Spleen (tissue), 11 donors: ENCODE data around the gene FAM9B. TPM values are rescaled to one million over a fixed set of nuclear protein-coding genes. Genes with fewer than 3 reads are reported as not detected.

ENCODE experiments used
- DNase-seq: peaks from one replicate; pipeline ENCODE4 v3.0.0-alpha.2; 2020
- H3K27ac ChIP-seq, 8 donors: fragments of 200-600 bp; sonication (generic) in 7 of 8; 1 replicate in 4 of 8; 2 replicates in 4 of 8; pipeline versions ENCODE4 v1.5.0 to v1.8.0; 2016 to 2021; ENCODE audit warnings: inconsistent platforms in 4 of 8, mild to moderate bottlenecking in 4 of 8, moderate library complexity in 1 of 8
- H3K27me3 ChIP-seq, 7 donors: fragments of 200-600 bp; sonication (generic) in 6 of 7; replicated peaks in 1 of 7; 1 replicate in 4 of 7; 2 replicates in 3 of 7; pipeline versions ENCODE4 v1.5.0 to v1.8.0; 2016 to 2021; ENCODE audit warnings: inconsistent platforms in 3 of 7, mild to moderate bottlenecking in 1 of 7
- H3K36me3 ChIP-seq, 6 donors: fragments of 200-600 bp; sonication (generic) in 5 of 6; 1 replicate in 4 of 6; 2 replicates in 2 of 6; pipeline versions ENCODE4 v1.5.0 to v1.8.0; 2016 to 2021; ENCODE audit warnings: inconsistent platforms in 2 of 6
- H3K4me1 ChIP-seq, 6 donors: fragments of 200-600 bp; sonication (generic) in 5 of 6; 1 replicate in 3 of 6; 2 replicates in 3 of 6; pipeline versions ENCODE4 v1.5.0 to v1.8.0; 2016 to 2021; ENCODE audit warnings: inconsistent platforms in 3 of 6
- H3K4me3 ChIP-seq, 8 donors: fragments of 200-600 bp; sonication (generic) in 7 of 8; 1 replicate in 4 of 8; 2 replicates in 4 of 8; pipeline versions ENCODE4 v1.5.0 to v1.8.0; 2016 to 2021; ENCODE audit warnings: inconsistent platforms in 4 of 8, mild to moderate bottlenecking in 4 of 8, moderate library complexity in 2 of 8
- H3K9me3 ChIP-seq, 8 donors: fragments of 200-600 bp; sonication (generic) in 7 of 8; 1 replicate in 4 of 8; 2 replicates in 4 of 8; pipeline versions ENCODE4 v1.5.0 to v1.8.0; 2016 to 2021; ENCODE audit warnings: inconsistent platforms in 4 of 8
- POLR2A ChIP-seq, 3 donors: fragments of 450-650 bp; IDR thresholded peaks; one replicate each; pipeline ENCODE4 v1.5.1; 2017; ENCODE audit warnings: antibody characterized with exemption in 3 of 3, mild to moderate bottlenecking in 1 of 3
- POLR2AphosphoS5 ChIP-seq, 3 donors: sonication (generic); formaldehyde crosslinking; IDR thresholded peaks; one replicate each; pipeline ENCODE4 v1.5.1; 2017; ENCODE audit warnings: antibody characterized with exemption in 3 of 3
- WGBS, 5 donors: extraction: QIAGEN DNeasy Blood & Tissue Kit in 3 of 5; methylation state at CpG; one replicate each; pipeline versions ENCODE4 v1.1.5 to v1.1.7; 2013 to 2018; 5-methylcytosine and 5-hydroxymethylcytosine counted together
- intact Hi-C: fragments of 100-400 bp; cut with DNase I; formaldehyde crosslinking; loops from one replicate; pipeline ENCODE4 v1.15.0; 2023; ENCODE audit warnings: low total_unique reads
- polyA plus RNA-seq, 3 donors: library from polyadenylated mRNA; stranded (reverse); fragments of 200-250 nt; gene quantifications; one replicate each; pipeline ENCODE4 v1.2.1, GENCODE V29; 2013
- total RNA-seq, 7 donors: library from RNA; depleted of rRNA in 3 of 7; stranded (reverse); fragments of >200 nt in 3 of 7; fragmentation: NEBNext Ultra II Directional in 4 of 7; extraction: Animal tissue kit (Norgen Biotek cat#: 25700) in 4 of 7; gene quantifications; one replicate each; pipeline versions ENCODE4 v1.1.0 to v1.2.1, GENCODE V29; 2016 to 2021
- TF ChIP-seq, protein P1 (sequence below), 11 experiments: fragments of 200-600 bp in 7 of 11; fragments of 450-650 bp in 4 of 11; sonication (generic) in 4 of 11; IDR thresholded peaks in 8 of 11; conservative IDR thresholded peaks in 3 of 11; 1 replicate in 7 of 11; 2 replicates in 4 of 11; pipeline versions ENCODE4 v1.4.0 to v1.8.0; 2016 to 2021; ENCODE audit warnings: antibody characterized with exemption in 11 of 11, inconsistent platforms in 4 of 11, mild to moderate bottlenecking in 1 of 11
- donor health status: healthy with polysubstance abuse.
- donor health status: DM: no; HTN: no; CAD: no; lungs with moderate emphysema.
- donor health status: DM: no; HTN: no; CAD: no.
- donor health status: Bipolar disorder and iron deficiency.
- donor health status: healthy.
- donor health status: DM: no; HTN: no; CAD: no.
- donor health status: DM: yes; HTN: yes; CAD: no.

The FAM9B gene
- total and polyA plus RNA-seq, 10 donors: 0.04 to 0.28 TPM; not detected in 8

DNA sequence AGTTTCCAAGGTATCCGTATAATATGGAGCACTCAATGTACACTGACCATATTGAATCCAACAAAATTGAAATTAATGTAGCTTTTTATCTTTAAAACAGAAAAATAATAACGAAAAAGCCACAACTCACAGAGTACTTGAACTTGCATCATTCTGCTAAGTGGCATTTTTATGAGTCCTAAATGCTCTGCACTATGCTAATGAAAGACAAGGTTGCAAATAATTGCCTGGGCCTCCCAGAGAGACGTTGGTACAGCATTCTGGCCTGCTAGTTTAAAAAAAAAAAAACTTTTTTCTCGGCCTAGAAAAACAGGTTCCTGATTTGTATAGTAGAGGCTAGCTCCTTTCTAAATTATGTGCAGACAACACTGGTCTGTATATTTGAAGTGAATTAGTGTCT lies 4.3 kb upstream of the FAM9B start:
- TF ChIP-seq, protein P1, sequence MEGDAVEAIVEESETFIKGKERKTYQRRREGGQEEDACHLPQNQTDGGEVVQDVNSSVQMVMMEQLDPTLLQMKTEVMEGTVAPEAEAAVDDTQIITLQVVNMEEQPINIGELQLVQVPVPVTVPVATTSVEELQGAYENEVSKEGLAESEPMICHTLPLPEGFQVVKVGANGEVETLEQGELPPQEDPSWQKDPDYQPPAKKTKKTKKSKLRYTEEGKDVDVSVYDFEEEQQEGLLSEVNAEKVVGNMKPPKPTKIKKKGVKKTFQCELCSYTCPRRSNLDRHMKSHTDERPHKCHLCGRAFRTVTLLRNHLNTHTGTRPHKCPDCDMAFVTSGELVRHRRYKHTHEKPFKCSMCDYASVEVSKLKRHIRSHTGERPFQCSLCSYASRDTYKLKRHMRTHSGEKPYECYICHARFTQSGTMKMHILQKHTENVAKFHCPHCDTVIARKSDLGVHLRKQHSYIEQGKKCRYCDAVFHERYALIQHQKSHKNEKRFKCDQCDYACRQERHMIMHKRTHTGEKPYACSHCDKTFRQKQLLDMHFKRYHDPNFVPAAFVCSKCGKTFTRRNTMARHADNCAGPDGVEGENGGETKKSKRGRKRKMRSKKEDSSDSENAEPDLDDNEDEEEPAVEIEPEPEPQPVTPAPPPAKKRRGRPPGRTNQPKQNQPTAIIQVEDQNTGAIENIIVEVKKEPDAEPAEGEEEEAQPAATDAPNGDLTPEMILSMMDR (IDR thresholded peaks at IDR 0.05 in 8 of 11, conservative IDR thresholded peaks at IDR 0.05 in 3 of 11): no peak
- TF ChIP-seq POLR2A (IDR thresholded peaks at IDR 0.05): no peak
- no peak for TF ChIP-seq POLR2AphosphoS5 (IDR thresholded peaks at IDR 0.05)
- intact Hi-C loops: no loop called here
- Histone ChIP-seq H3K9me3 (peaks cover 0 to 6% (median 0%) of the 10 kb centered on the region in 8 donors), H3K36me3 (no peaks in the 10 kb centered on the region), H3K27ac (no peak overlapping the region), H3K4me3 (no peak overlapping the region), H3K4me1 (no peaks in the 10 kb centered on the region), H3K27me3 (no peaks in the 10 kb centered on the region)
- WGBS, 5 donors: 76 to 85% (median 78%) methylated on average over 3 to 4 of the region's 4 CpGs
- no peak for DNase-seq

DNA sequence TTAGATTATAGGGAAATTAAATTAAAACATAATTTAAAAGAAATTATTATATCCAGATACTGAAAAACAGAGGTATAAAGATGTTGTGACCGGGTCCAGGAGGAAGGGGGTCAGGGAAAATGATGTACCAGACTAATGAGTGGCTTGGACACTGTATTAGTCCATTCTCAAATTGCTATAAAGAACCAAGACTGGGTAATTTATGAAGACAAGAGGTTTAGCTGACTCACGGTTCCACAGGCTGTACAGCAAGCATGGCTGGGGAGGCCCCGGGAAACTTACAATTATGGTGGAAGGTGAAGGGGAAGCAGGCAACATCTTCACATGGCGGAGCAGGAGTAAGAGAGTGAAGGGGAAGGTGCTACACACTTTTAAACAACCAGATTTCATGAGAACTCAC lies 3.4 kb upstream of the FAM9B start:
- DNase-seq: no peak
- no peak overlapping the region for H3K27ac ChIP-seq
- H3K27me3 ChIP-seq: no peaks in the 10 kb centered on the region
- intact Hi-C loops: no loop called here
- WGBS, 5 donors: 60 to 75% (median 64%) methylated on average over 4 of the region's 4 CpGs
- H3K4me3 ChIP-seq: no peak overlapping the region
- no peak for TF ChIP-seq POLR2AphosphoS5 (IDR thresholded peaks at IDR 0.05)
- TF ChIP-seq, protein P1 (IDR thresholded peaks at IDR 0.05 in 8 of 11, conservative IDR thresholded peaks at IDR 0.05 in 3 of 11): no peak
- no peaks in the 10 kb centered on the region for H3K4me1 ChIP-seq
- peaks cover 0 to 4% (median 0%) of the 10 kb centered on the region in 8 donors for H3K9me3 ChIP-seq
- no peaks in the 10 kb centered on the region for H3K36me3 ChIP-seq

DNA sequence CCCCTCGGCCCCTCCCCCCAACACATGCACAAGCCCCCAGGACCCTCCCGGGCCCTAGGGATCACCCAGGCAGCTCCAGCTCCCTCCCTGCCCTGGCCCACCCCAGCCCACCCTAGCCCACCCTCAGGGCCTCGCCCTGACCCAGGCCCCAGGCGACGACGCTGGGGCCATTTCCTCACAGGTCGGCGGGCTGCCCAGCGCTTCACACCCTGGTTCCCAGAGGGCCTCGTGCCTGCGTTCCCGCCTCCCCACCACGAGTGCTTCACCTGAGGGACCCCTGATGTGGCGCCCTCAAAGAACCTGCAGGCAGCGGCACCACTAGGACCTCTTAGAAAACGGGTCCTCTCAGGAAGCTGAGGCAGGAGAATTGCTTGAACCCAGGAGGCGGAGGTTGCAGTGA lies 341 bp downstream of the FAM9B start:
- no peaks in the 10 kb centered on the region for H3K9me3 ChIP-seq
- no peaks in the 10 kb centered on the region for H3K27me3 ChIP-seq
- no peaks in the 10 kb centered on the region for H3K36me3 ChIP-seq
- 91 to 99% (median 93%) methylated on average over 4 to 17 of the region's 17 CpGs for WGBS, 5 donors
- no peak overlapping the region for H3K27ac ChIP-seq
- H3K4me3 ChIP-seq: no peak overlapping the region
- no peaks in the 10 kb centered on the region for H3K4me1 ChIP-seq
- TF ChIP-seq POLR2A (IDR thresholded peaks at IDR 0.05) (no peak), POLR2AphosphoS5 (IDR thresholded peaks at IDR 0.05) (no peak)
- TF ChIP-seq, protein P1 (IDR thresholded peaks at IDR 0.05 in 8 of 11, conservative IDR thresholded peaks at IDR 0.05 in 3 of 11): no peak
- intact Hi-C loops: no loop called here
- peak; percentile 62 for DNase-seq

DNA sequence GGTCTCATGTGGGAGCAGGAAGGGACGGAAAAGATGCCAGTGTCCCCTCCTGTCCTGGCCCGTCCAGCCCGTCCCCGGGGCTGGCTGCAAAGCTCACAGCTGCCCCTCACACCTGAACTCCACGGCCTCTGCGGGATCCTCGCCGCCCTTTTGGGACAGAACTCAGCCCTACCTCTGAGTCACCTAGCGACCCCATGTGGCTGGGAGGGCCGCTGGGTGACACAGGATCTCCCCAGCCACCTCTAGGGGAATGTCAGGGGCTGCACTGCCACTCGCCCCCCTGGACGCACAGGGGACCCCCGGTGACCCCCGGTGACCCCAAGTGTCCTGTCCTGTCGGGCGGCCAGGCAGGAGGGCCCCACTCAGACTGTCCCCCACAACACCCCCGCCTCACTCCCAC lies 748 bp downstream of the FAM9B start:
- no peak overlapping the region for H3K4me3 ChIP-seq
- TF ChIP-seq POLR2AphosphoS5 (IDR thresholded peaks at IDR 0.05): no peak
- TF ChIP-seq, protein P1 (IDR thresholded peaks at IDR 0.05 in 8 of 11, conservative IDR thresholded peaks at IDR 0.05 in 3 of 11): no peak
- TF ChIP-seq POLR2A (IDR thresholded peaks at IDR 0.05): no peak
- WGBS, 5 donors: 87 to 97% (median 91%) methylated on average over 6 to 17 of the region's 17 CpGs
- intact Hi-C loops: no loop called here
- no peaks in the 10 kb centered on the region for H3K27me3 ChIP-seq
- H3K4me1 ChIP-seq: no peaks in the 10 kb centered on the region
- no peak overlapping the region for H3K27ac ChIP-seq
- H3K9me3 ChIP-seq: no peaks in the 10 kb centered on the region
- no peaks in the 10 kb centered on the region for H3K36me3 ChIP-seq
- peak; percentile 67 for DNase-seq
